Duodenal mucosa (tissue), 2 donors: ENCODE results near the gene MTTP.

ENCODE experiments used
- H3K27ac ChIP-seq: one replicate; pipeline ENCODE4 v1.7.0; 2013; ENCODE audit warnings: low read depth, low read length
- H3K27me3 ChIP-seq, 2 donors: one replicate each; pipeline ENCODE4 v1.7.0; 2013; ENCODE audit warnings: low read length in 2 of 2, control low read depth in 1 of 2; ENCODE audit not compliant: insufficient read depth in 2 of 2, control insufficient read depth in 1 of 2
- H3K36me3 ChIP-seq, 2 donors: one replicate each; pipeline ENCODE4 v1.7.0; 2013; ENCODE audit warnings: low read length in 2 of 2, control low read depth in 1 of 2; ENCODE audit not compliant: insufficient read depth in 2 of 2, control insufficient read depth in 1 of 2
- H3K4me1 ChIP-seq, 2 donors: one replicate each; pipeline ENCODE4 v1.7.0; 2013; ENCODE audit warnings: low read length in 2 of 2, control low read depth in 1 of 2; ENCODE audit not compliant: insufficient read depth in 2 of 2, control insufficient read depth in 1 of 2
- H3K4me3 ChIP-seq, 2 donors: one replicate each; pipeline ENCODE4 v1.7.0; 2013; ENCODE audit warnings: low read length in 2 of 2, low read depth in 1 of 2
- H3K9ac ChIP-seq, 2 donors: one replicate each; pipeline ENCODE4 v1.7.0; 2013; ENCODE audit warnings: low read length in 2 of 2, low read depth in 1 of 2
- H3K9me3 ChIP-seq, 2 donors: one replicate each; pipeline ENCODE4 v1.7.0; 2013; ENCODE audit warnings: low read length in 2 of 2, control low read depth in 1 of 2; ENCODE audit not compliant: control insufficient read depth in 1 of 2

MTTP gene

DNA sequence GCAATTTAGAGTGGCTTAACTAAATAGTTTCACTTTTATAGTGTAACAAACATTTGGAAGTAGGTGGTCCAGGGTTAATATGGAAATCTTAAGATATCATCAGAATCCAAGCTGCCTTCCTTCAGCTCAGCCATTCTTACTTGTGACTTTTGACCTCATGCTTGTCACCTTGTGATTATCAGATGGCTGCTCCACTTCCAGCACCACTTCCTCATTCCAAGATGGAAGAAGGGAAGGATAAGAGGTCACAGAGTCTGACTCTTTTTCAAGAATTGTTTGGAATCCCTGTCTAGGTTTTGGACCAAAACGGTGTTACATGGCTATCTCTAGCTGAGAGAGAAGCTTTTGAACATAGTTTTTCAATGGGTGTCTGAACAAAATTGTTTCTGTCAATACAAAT is 39.9 kb downstream of the MTTP start:
- Histone ChIP-seq H3K9me3 (no peaks in the 10 kb centered on the region), H3K27ac (no peak overlapping the region), H3K9ac (no peak overlapping the region), H3K4me3 (no peak overlapping the region), H3K36me3 (peaks cover 16 to 48% of the 10 kb centered on the region in 2 donors), H3K27me3 (no peaks in the 10 kb centered on the region), H3K4me1 (peaks cover 0 to 8% of the 10 kb centered on the region in 2 donors)

DNA sequence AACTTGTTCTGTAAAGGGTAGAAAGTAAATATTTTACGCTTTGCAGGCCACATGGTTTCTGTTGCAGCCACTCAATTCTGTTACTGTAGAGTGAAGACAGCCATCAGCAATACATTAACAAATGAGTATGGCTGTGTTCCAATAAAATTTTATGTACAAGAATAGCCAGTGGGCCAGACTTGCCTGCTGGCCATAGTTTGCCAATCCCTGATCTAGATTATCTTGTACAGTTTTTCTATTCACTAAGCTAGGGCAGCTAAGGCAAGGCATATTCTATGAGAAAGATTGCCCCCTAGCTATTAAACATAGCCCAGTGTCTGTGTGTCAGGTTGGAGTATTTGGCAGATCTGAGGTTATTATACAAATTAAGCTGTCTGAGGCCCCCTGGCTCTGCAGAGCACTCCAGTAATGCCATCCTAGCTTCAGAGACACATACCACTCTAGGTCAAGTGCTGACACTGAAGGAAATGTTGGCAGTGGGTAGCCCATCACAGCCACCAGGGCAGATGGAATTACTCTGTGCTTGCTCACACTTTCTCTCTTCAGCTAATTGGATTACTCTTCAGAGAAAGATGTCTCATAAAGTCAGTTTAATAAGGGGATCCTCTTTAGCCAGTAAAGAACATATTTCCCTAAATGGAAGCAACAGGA is 40.7 kb downstream of the MTTP start:
- no peak overlapping the region for H3K9ac ChIP-seq

DNA sequence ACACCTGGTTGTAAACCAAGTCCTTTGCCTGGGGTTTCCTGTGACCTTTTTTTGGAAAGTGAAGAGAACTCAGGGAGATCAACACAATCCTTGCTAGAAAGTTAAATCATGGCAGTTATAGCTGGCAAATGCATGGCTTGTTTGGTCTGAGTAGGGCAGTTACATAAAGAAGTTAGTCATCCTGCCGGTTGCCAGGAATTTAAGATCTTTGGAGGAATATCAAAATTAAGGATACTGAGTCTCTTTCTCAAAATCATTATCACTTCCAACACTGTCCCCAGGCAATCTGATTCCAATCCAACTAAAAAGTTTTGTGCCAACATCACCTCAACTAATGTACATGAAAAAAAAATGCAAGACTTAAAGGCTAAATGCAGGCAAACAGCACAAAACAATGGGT is 42.8 kb downstream of the MTTP start:
- Histone ChIP-seq H3K4me1 (peaks cover 0 to 8% of the 10 kb centered on the region in 2 donors), H3K9ac (no peak overlapping the region), H3K9me3 (no peaks in the 10 kb centered on the region), H3K4me3 (no peak overlapping the region), H3K27ac (no peak overlapping the region), H3K36me3 (peaks cover 10 to 45% of the 10 kb centered on the region in 2 donors), H3K27me3 (no peaks in the 10 kb centered on the region)

More for the DNA sequence above, 40.7 kb downstream of the MTTP start:
- Histone ChIP-seq H3K4me3 (no peak overlapping the region), H3K9me3 (no peaks in the 10 kb centered on the region), H3K27ac (no peak overlapping the region), H3K36me3 (peaks cover 12 to 44% of the 10 kb centered on the region in 2 donors), H3K4me1 (peaks cover 0 to 8% of the 10 kb centered on the region in 2 donors), H3K27me3 (no peaks in the 10 kb centered on the region)

DNA sequence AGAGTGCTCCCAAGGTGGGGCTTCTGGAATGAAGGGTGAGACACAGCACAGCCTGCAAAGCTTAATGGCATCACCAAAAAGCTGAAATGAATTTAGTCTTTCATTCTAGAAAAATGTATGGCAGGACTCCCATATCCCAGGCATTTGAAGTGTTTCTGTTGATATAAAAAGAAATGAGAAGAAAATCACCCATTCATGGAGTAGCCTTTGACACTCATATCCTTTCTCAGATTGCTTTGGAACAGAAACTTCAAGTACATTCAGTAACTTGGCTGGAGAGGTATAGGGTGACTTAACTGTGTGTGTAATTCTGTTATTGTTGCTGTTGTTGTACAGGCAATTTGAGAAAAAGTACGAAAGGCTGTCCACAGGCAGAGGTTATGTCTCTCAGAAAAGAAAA is 47.7 kb downstream of the MTTP start:
- Histone ChIP-seq H3K36me3 (peaks cover 7 to 34% of the 10 kb centered on the region in 2 donors), H3K4me1 (peaks cover 0 to 3% of the 10 kb centered on the region in 2 donors), H3K4me3 (no peak overlapping the region), H3K27ac (no peak overlapping the region), H3K27me3 (no peaks in the 10 kb centered on the region), H3K9ac (no peak overlapping the region), H3K9me3 (no peaks in the 10 kb centered on the region)

DNA sequence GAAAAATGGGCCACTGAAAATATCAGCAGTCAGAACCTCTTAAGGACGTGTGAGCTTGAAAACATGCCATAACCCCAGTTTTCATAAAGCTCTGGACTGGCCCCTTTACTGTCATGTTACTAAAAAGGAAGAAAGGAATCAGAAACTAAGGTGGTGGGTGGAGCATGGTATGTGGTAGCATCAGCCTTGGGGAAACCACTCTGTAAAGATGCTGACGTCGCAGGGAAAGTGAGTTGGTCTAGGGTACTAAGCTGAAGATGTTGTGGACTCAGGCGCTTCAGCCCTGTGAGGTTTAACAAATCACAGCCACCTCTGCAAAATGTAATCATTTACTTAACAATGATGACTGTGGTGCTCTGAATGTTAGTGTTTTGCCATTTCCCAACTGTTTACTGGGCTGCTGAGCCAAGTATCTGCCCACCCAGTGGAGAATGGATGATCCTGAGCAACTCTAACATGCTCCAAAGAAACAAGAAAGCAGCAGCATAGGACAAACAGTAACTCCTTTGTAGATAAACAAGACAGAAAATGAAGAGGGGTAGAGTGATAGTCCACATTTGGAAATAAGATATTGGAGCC is 49.6 kb downstream of the MTTP start:
- H3K27ac ChIP-seq: no peak overlapping the region
- no peak overlapping the region for H3K9ac ChIP-seq

DNA sequence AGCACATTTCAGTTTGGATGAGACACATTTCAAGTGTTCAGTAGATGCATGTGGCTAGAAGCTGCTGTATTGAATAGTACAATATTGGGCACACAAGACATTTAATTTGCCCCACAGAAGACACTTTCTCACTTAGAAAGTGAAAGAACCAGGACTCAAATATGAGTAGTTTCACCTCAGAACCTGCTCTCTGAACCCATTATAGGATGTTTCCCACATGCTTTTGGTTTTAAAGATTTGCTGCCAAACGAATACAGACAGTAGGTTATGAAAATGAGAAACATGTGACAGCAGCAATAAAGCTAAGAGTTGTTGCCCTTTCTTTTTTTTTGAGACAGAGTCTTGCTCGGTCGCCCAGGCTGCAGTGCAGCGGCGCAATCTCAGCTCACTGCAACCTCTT is 50.7 kb downstream of the MTTP start:
- H3K27ac ChIP-seq: no peak overlapping the region
- H3K4me3 ChIP-seq: no peak overlapping the region

More for the DNA sequence above, 49.6 kb downstream of the MTTP start:
- Histone ChIP-seq H3K27me3 (no peaks in the 10 kb centered on the region), H3K36me3 (peaks cover 7 to 29% of the 10 kb centered on the region in 2 donors), H3K4me3 (no peak overlapping the region), H3K9me3 (no peaks in the 10 kb centered on the region), H3K4me1 (peaks cover 0 to 3% of the 10 kb centered on the region in 2 donors)

DNA sequence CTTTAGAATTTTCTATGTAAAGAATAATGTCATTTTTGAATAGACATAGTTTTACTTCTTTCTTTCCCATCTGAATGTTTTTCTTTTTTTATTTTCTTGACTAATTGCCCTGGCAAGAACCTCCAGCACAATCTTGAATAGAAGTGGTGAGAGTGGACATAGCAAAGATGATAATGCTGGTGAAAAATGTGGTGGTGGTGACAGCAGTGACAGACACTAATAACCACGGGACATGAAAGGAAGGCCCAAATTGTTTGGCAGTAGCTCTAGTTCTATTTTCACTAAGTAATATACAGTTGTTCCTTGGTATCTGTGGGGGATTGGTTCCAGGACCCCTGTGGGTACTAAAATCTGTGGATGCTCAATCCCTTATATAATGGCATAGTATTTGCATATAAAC is 53.4 kb downstream of the MTTP start:
- peaks cover 0 to 9% of the 10 kb centered on the region in 2 donors for H3K4me1 ChIP-seq
- H3K4me3 ChIP-seq: no peak overlapping the region
- H3K9ac ChIP-seq: no peak overlapping the region
- no peaks in the 10 kb centered on the region for H3K27me3 ChIP-seq
- H3K9me3 ChIP-seq: no peaks in the 10 kb centered on the region
- no peak overlapping the region for H3K27ac ChIP-seq
- peaks cover 0 to 8% of the 10 kb centered on the region in 2 donors for H3K36me3 ChIP-seq

More for the DNA sequence above, 50.7 kb downstream of the MTTP start:
- Histone ChIP-seq H3K36me3 (peaks cover 7 to 26% of the 10 kb centered on the region in 2 donors), H3K4me1 (peaks cover 0 to 3% of the 10 kb centered on the region in 2 donors), H3K27me3 (no peaks in the 10 kb centered on the region), H3K9ac (no peak overlapping the region), H3K9me3 (no peaks in the 10 kb centered on the region)

DNA sequence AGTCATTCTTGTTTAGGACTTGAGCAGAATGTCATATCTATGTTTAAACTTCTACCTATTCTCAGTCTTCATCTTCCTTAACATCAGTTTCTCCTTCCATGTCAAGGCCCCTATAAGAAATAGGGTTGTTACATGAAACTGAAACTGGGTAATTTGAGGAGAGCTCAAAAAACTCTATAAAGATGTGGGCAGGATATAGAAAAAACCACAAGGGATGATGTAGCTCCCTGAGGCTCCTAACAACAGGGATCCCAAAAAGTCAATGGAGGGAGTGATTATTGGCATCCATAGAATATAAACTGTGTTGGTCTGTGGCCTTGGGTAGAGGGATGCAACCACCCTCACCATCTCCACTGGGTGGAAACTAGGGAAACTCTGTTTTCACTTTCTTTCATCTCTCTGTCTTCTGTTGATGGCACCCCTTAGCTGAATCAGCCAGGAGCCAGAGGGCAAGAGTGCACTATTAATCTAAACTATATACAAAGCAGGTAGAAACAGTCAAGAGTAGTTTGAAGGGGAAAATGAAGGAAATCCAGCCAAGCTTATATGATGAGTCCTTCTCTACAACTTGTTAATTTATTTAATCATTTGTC is 55.4 kb downstream of the MTTP start:
- Histone ChIP-seq H3K27me3 (no peaks in the 10 kb centered on the region), H3K4me3 (no peak overlapping the region), H3K27ac (no peak overlapping the region), H3K9ac (no peak overlapping the region), H3K36me3 (no peaks in the 10 kb centered on the region), H3K4me1 (peaks cover 0 to 7% of the 10 kb centered on the region in 2 donors), H3K9me3 (no peaks in the 10 kb centered on the region)

DNA sequence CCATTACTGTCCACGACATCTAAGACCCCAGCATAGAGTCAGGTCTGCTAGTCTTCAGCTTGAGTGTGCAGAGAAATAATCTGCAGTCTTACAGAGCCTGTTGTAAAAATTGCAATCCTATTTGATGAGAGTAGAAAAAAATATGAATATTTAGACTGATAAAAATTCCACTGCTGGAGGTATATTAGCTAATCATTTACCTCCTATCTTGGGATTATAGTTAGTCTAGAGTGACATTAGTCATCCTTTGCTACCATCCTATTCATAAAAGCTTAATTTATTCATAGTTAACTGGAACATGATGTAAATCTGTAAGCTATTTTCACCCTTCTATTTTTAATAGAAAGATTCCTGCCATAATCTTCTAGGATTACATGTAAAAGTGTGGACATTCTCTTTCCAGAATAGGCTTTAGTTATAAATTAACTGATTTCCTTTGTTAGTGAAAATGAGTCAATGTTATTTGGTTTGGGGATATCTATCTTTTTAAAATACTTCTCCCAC is 56.3 kb downstream of the MTTP start:
- Histone ChIP-seq H3K4me3 (no peak overlapping the region), H3K36me3 (no peaks in the 10 kb centered on the region), H3K9me3 (no peaks in the 10 kb centered on the region), H3K27ac (no peak overlapping the region), H3K9ac (no peak overlapping the region), H3K4me1 (peaks cover 0 to 7% of the 10 kb centered on the region in 2 donors), H3K27me3 (no peaks in the 10 kb centered on the region)

DNA sequence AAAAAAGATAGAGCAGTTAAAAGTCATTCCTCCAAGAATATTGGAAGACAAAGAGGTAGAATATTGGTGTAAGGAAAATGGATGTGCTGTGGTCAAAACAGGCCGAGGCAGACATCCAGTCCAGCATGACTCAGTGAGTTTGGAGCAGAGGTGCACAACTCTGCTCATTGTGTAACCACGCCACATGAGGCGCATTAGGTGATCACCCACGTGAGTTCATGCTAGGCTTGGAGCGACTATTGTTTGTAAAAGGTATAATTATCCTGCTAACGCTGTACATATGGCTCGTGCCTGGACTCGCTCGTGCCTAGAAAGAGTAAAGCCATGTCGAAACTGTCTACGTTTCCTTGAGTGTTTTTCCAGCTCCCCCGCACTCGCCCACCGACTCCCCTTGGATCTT is 59.1 kb downstream of the MTTP start:
- H3K9ac ChIP-seq: no peak overlapping the region
- peaks cover 0 to 7% of the 10 kb centered on the region in 2 donors for H3K4me1 ChIP-seq
- H3K27ac ChIP-seq: no peak overlapping the region
- H3K4me3 ChIP-seq: no peak overlapping the region
- H3K9me3 ChIP-seq: no peaks in the 10 kb centered on the region
- no peaks in the 10 kb centered on the region for H3K27me3 ChIP-seq
- no peaks in the 10 kb centered on the region for H3K36me3 ChIP-seq
